Endothelial cell of umbilical vein (primary cell): ENCODE results near the gene SLC24A3.

Experiments used
- CTCF ChIP-seq, 2 donors: IDR thresholded peaks; 1 replicate in 1 of 2; 2 replicates in 1 of 2; pipeline ENCODE4 v1.5.1; 2011; ENCODE audit warnings: low read length in 2 of 2, mild to moderate bottlenecking in 2 of 2, moderate library complexity in 2 of 2, control low read depth in 1 of 2, inconsistent platforms in 1 of 2, low read depth in 1 of 2; ENCODE audit not compliant: insufficient read depth in 1 of 2; ENCODE audit errors: extremely low read depth in 1 of 2
- EZH2 ChIP-seq: IDR thresholded peaks from 2 replicates; pipeline ENCODE4 v1.6.1; 2012; ENCODE audit warnings: borderline replicate concordance, low read depth, mild to moderate bottlenecking, moderate library complexity, low read length, inconsistent platforms; ENCODE audit not compliant: severe bottlenecking
- MAX ChIP-seq: IDR thresholded peaks from 2 replicates; pipeline ENCODE4 v1.6.1; 2011; ENCODE audit not compliant: insufficient read depth, insufficient read length
- MYC ChIP-seq: IDR thresholded peaks from one replicate; pipeline ENCODE4 v1.6.1; 2011; ENCODE audit warnings: mild to moderate bottlenecking, low read depth, low read length
- POLR2A ChIP-seq: IDR thresholded peaks from 2 replicates; pipeline ENCODE4 v1.6.1; 2012; ENCODE audit warnings: low read depth, mild to moderate bottlenecking, control low read depth, low read length
- POLR2AphosphoS5 ChIP-seq: IDR thresholded peaks from 2 replicates; pipeline ENCODE4 v1.6.1; 2012; ENCODE audit warnings: low read depth, mild to moderate bottlenecking, control low read depth, low read length, moderate library complexity; ENCODE audit not compliant: insufficient read depth

- TF ChIP-seq CTCF (IDR thresholded peaks at IDR 0.05; ENCODE audit: extremely low read depth in 1 of 2, insufficient read depth in 1 of 2, low read depth in 1 of 2, low read length in 2 of 2): no peak
- no peak for TF ChIP-seq POLR2A
- no peak for TF ChIP-seq POLR2AphosphoS5
- no peak for TF ChIP-seq MYC
- TF ChIP-seq EZH2: no peak
- no peak for TF ChIP-seq MAX
Observed at GRCh38 chr20:19412254-19412653, 199.8 kb downstream of the SLC24A3 start.
